GM19099 (cell line): ENCODE data around the gene KRIT1.

ENCODE experiments used
- POLR2A ChIP-seq: IDR thresholded peaks from 3 replicates; pipeline ENCODE4 v1.6.1; 2011; ENCODE audit warnings: low read depth; ENCODE audit not compliant: insufficient read length; ENCODE audit errors: extremely low read depth

Gene KRIT1

GRCh38 chr7:92178928-92179924, 66.5 kb downstream of the KRIT1 start, which contains the start of gene LRRD1:
Gene LRRD1, minus strand, starts transcription at chr7:92179142. Its CDS starts 13,940 bp downstream, at chr7:92165202.
- no peak for TF ChIP-seq POLR2A

GRCh38 chr7:92177362-92177761, 68.4 kb downstream of the KRIT1 start:
- TF ChIP-seq POLR2A = no peak

- no peak for TF ChIP-seq POLR2A
Observed at GRCh38 chr7:92161271-92161670, 84.4 kb downstream of the KRIT1 start.

GRCh38 chr7:92158660-92159575, 86.8 kb downstream of the KRIT1 start:
- TF ChIP-seq POLR2A = no peak

- TF ChIP-seq POLR2A = no peak
Observed at GRCh38 chr7:92156990-92157389, 88.7 kb downstream of the KRIT1 start.

GRCh38 chr7:92155108-92155739, 90.5 kb downstream of the KRIT1 start:
- TF ChIP-seq POLR2A = no peak

GRCh38 chr7:92150450-92151017, 95.2 kb downstream of the KRIT1 start:
- no peak for TF ChIP-seq POLR2A

- no peak for TF ChIP-seq POLR2A
Observed at GRCh38 chr7:92149736-92150239, 95.9 kb downstream of the KRIT1 start.
